Activated naive CD4-positive, alpha-beta T cell treated with anti-CD3 and anti-CD28 coated beads, Interleukin-2, amount 10 ng/mL, durations not matched to agents 7 days and 5 days (primary cell): ENCODE data around the gene XXYLT1.

ENCODE experiments used
- CTCF ChIA-PET: fragments of 350-600 bp; sonication (Branson Sonifier 250); formaldehyde crosslinking; loops from one replicate; lab custom pipeline; 2021; ENCODE audit warnings: antibody characterized with exemption; lab: Charles Lee
- DNase-seq: peaks from one replicate; pipeline ENCODE4 v3.0.0-alpha.2; 2020
- H3K27ac Mint-ChIP-seq: one replicate; pipeline ENCODE4 v1.8.0; 2021; ENCODE audit warnings: mild to moderate bottlenecking, moderate library complexity, mixed read lengths
- H3K27me3 Mint-ChIP-seq: one replicate; pipeline ENCODE4 v1.8.0; 2021; ENCODE audit warnings: mild to moderate bottlenecking, mixed read lengths
- H3K36me3 Mint-ChIP-seq: one replicate; pipeline ENCODE4 v1.8.0; 2021; ENCODE audit warnings: mixed read lengths
- H3K4me1 Mint-ChIP-seq: one replicate; pipeline ENCODE4 v1.8.0; 2021; ENCODE audit warnings: mixed read lengths
- H3K4me3 Mint-ChIP-seq: one replicate; pipeline ENCODE4 v1.8.0; 2021; ENCODE audit warnings: mild to moderate bottlenecking, moderate library complexity, mixed read lengths
- H3K9me3 Mint-ChIP-seq: one replicate; pipeline ENCODE4 v1.8.0; 2021; ENCODE audit warnings: mixed read lengths

XXYLT1 gene

GRCh38 chr3:195072916-195073564 is 197.9 kb downstream of the XXYLT1 start:
- no peaks in the 10 kb centered on the region for H3K9me3 Mint-ChIP-seq
- H3K27me3 Mint-ChIP-seq: no peaks in the 10 kb centered on the region
- no peaks in the 10 kb centered on the region for H3K36me3 Mint-ChIP-seq
- no peak overlapping the region for H3K4me3 Mint-ChIP-seq
- CTCF ChIA-PET: interaction anchor here (1.3 kb wide), 1 partner anchor 390 kb away, joined by 3 read pairs; no protein-coding TSS in a partner anchor
- no peak overlapping the region for H3K27ac Mint-ChIP-seq
- no peaks in the 10 kb centered on the region for H3K4me1 Mint-ChIP-seq
- DNase-seq: no peak

- H3K36me3 Mint-ChIP-seq: no peaks in the 10 kb centered on the region
- no peak for DNase-seq
- CTCF ChIA-PET: no interaction called here
Observed at GRCh38 chr3:195071916-195072820, 198.8 kb downstream of the XXYLT1 start.

DNA sequence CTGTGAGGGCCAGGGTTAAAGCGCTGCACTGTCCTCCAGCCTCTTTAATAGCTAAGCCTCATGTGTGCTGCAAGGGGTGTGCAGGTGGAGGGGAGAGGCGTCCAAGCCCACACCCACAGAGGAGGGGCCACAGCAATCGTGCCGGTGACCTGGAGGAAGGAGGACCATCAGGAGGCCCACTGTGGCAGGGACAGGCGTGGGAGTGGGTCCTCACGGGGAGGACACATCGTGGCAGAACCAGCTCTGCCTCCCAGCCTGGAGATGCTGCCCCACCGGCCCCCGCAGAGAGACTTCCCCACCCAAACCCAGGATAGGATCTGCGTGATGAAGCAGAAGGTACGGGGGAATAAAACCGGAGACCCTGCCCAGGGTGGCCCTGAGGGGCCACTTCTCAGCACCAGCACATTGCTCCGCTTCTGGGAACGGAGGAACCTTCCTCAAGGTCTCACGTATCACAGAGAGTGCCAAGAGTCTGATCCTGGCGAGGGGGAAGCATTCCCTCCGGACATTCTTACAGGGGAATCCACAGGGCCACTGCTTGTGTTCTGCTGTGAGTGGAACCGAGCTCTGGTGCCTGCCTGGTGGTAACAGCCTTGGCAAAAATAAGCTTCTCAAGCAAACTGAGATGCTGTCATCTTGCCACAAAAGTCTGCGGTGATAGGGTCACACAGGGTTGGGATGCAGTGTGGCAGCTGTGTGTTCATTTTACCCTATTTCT is 199.8 kb downstream of the XXYLT1 start:
- no peaks in the 10 kb centered on the region for H3K9me3 Mint-ChIP-seq
- H3K4me3 Mint-ChIP-seq: no peak overlapping the region
- no peaks in the 10 kb centered on the region for H3K4me1 Mint-ChIP-seq
- CTCF ChIA-PET: no interaction called here
- H3K36me3 Mint-ChIP-seq: no peaks in the 10 kb centered on the region
- DNase-seq: no peak
- no peaks in the 10 kb centered on the region for H3K27me3 Mint-ChIP-seq
- H3K27ac Mint-ChIP-seq: no peak overlapping the region

More at GRCh38 chr3:195071916-195072820, 198.8 kb downstream of the XXYLT1 start:
- Mint-ChIP-seq H3K4me3 (no peak overlapping the region), H3K4me1 (no peaks in the 10 kb centered on the region), H3K27me3 (no peaks in the 10 kb centered on the region), H3K9me3 (no peaks in the 10 kb centered on the region), H3K27ac (no peak overlapping the region)

- Mint-ChIP-seq H3K4me3 (no peak overlapping the region), H3K27me3 (no peaks in the 10 kb centered on the region), H3K36me3 (no peaks in the 10 kb centered on the region), H3K4me1 (no peaks in the 10 kb centered on the region), H3K27ac (no peak overlapping the region), H3K9me3 (no peaks in the 10 kb centered on the region)
- DNase-seq: no peak
- CTCF ChIA-PET: no interaction called here
Observed at GRCh38 chr3:195070336-195070735, 200.6 kb downstream of the XXYLT1 start.

DNA sequence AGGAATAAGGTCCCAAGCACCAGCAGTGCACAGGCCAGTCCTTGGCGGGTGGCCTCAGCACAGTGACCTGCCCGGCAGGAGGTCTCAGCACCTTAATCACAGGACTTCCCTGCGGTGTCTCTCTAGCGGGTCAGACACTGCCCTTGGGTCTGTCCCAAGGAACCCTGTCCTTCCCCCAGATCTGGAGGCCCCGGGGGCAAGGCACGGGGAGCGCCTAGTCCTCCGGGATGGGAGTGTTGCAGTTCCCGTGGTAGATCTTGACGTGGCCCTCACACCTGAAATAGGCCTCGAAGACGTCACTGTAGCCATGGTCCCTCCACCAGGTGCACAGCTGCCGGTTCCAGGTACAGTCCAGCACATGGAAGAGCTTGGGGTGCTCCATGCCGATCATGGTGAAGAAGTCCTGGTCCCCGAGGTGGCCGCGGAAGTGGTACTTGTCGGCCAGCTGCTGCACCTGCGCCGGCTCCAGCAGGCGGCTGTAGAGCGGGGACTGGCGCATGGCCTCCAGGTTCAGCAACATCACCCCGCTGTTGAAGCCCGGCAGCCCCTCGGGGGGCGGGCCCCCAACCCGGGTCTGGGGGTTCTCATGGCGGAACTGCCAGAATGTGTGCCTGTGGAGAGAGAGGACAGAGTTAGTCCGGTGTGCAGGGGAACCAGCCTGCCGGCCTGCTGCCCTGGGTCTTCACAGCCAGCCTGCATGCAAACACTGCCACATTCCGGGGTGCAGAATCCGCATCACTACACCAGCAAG is 201.3 kb downstream of the XXYLT1 start:
- Mint-ChIP-seq H3K9me3 (no peaks in the 10 kb centered on the region), H3K4me3 (no peak overlapping the region), H3K27me3 (no peaks in the 10 kb centered on the region), H3K27ac (no peak overlapping the region), H3K36me3 (no peaks in the 10 kb centered on the region), H3K4me1 (no peaks in the 10 kb centered on the region)
- CTCF ChIA-PET: no interaction called here
- DNase-seq: no peak

DNA sequence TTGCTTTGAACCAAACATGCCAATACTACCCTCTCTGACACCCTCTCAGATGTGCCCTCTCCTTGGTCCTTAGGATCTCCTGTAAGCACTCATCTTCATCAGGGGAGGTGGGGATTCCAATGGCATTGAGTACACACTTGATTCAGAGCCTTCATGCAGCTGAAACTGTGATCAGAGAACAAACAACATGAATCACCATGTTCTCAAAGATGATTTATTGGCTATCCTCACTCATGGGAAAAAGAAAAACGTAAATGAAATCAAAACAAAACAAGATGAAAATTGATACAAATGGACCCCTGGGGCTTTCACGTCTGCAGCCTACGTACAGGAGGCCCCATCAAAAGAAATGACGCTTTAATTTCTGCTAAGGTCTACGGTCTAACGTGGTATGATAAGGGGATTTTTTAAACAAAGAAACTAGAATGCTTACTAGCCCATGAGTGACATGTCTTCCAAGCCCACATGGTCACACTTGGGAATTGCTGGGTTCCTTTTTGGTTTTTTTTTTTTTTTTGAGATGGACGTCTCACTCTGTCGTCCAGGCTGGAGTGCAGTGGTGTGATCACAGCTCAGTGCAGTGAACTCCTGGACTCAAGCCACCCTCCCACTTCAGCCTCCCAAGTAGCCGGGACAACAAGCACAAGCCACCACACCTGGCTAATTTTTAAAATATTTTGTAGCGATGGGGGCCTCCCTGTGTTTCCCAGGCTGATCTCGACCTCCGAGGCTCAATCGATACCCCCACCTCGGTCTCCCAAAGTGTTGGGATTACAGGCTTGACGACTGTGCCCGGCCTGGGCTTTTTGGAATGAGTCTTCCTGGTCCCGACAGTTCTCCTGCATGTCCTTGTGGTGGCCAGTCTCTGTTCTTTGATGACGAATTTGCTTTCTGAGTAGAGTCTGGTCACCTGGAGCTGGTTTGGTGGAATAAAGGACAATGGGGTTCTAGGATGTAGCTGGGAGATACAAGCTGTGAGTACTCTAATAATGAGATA is 202.6 kb downstream of the XXYLT1 start:
- Mint-ChIP-seq H3K27ac (no peak overlapping the region), H3K9me3 (no peaks in the 10 kb centered on the region), H3K4me3 (no peak overlapping the region), H3K4me1 (no peaks in the 10 kb centered on the region), H3K27me3 (no peaks in the 10 kb centered on the region), H3K36me3 (no peaks in the 10 kb centered on the region)
- CTCF ChIA-PET: no interaction called here
- no peak for DNase-seq

GRCh38 chr3:195066441-195066841 is 204.5 kb downstream of the XXYLT1 start:
- Mint-ChIP-seq H3K27ac (no peak overlapping the region), H3K36me3 (no peaks in the 10 kb centered on the region), H3K4me3 (no peak overlapping the region), H3K4me1 (no peaks in the 10 kb centered on the region), H3K9me3 (no peaks in the 10 kb centered on the region), H3K27me3 (no peaks in the 10 kb centered on the region)
- CTCF ChIA-PET: interaction anchor here (0.7 kb wide), 1 partner anchor 1630 kb away, joined by 3 read pairs; no protein-coding TSS in a partner anchor
- DNase-seq: no peak

DNA sequence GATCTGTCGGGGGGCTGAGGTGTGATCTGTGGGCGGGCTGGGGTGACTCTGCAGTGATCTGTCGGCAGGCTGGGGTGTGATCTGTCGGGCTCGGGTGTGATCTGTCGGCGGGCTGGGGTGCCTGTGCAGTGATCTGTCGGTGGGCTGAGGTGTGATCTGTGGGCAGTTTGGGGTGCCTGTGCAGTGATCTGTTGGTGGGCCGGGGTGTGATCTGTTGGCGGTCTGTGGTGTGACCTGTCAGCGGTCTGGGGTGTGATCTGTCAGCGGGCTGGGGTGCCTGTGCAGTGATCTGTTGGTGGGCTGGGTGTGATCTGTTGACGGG is 205.1 kb downstream of the XXYLT1 start:
- Mint-ChIP-seq H3K27me3 (no peaks in the 10 kb centered on the region), H3K27ac (no peak overlapping the region), H3K9me3 (no peaks in the 10 kb centered on the region), H3K4me1 (no peaks in the 10 kb centered on the region), H3K4me3 (no peak overlapping the region), H3K36me3 (no peaks in the 10 kb centered on the region)
- CTCF ChIA-PET: no interaction called here
- DNase-seq: no peak

GRCh38 chr3:195065142-195065863 is 205.7 kb downstream of the XXYLT1 start:
- H3K4me3 Mint-ChIP-seq: no peak overlapping the region
- no peaks in the 10 kb centered on the region for H3K4me1 Mint-ChIP-seq
- CTCF ChIA-PET: no interaction called here
- DNase-seq: no peak
- no peaks in the 10 kb centered on the region for H3K9me3 Mint-ChIP-seq
- no peak overlapping the region for H3K27ac Mint-ChIP-seq
- H3K27me3 Mint-ChIP-seq: no peaks in the 10 kb centered on the region
- no peaks in the 10 kb centered on the region for H3K36me3 Mint-ChIP-seq

DNA sequence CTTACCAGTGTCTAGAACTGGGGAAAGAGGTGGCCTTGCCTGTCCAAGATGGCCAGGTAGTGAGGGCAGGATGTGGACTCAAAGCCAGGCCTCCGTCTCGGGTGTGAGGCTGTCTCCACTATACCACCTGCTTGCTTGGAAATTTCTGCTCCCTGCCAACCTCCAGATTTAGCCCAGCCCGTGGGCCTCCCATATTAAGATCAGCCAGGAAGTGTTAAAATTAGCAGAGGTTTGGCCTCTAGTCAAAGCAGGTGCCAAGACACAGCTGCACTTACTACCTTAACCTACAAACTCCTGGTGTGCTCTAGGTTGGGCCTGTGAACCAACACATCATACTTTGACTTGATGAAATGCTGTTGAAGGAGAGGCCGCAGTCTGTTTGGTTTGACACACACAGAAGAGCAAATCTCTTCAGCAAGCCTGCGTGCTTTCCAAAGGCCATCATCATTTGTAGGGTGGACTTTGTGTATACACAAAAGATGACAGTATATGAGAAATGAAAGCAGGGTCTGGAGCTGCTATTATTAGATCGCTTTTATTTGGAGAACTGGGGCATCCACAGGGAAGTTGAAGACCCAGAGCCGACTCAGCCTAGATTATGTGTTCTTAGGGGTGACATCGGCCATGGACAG is 206.5 kb downstream of the XXYLT1 start:
- Mint-ChIP-seq H3K9me3 (no peaks in the 10 kb centered on the region), H3K36me3 (no peaks in the 10 kb centered on the region), H3K27ac (no peak overlapping the region), H3K4me3 (no peak overlapping the region), H3K4me1 (no peaks in the 10 kb centered on the region), H3K27me3 (no peaks in the 10 kb centered on the region)
- DNase-seq: no peak
- CTCF ChIA-PET: no interaction called here

DNA sequence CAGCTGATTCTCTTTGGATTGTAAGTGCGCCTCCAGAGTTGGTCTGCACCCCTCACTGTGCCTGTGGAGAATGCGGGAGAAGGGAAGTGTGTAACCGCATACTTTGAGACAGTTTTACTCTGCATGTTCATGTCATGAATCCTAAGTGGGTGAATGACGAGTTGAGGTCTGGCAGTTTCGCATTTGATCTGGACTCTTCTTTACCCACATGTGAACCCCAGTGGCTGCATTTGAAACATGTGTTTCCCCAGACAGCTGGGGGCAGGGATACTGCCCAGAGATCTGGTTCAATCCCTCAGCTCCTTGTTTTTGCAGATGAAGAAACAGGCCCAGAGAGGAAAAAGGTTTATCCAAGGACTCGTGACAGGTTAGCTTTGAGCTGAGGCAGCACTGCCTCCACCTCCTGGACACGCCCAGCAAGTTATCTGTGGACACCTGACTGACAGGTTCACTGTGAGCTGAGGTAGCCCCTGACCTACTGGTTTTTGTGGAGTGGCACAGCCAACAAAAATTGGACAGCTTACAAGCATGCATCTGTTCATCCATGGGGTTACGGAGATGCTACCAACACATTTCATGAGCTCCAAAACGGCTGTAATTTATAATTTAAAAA is 207.3 kb downstream of the XXYLT1 start:
- no peak for DNase-seq
- no peak overlapping the region for H3K27ac Mint-ChIP-seq
- CTCF ChIA-PET: no interaction called here
- H3K27me3 Mint-ChIP-seq: peaks cover 7% of the 10 kb centered on the region
- no peak overlapping the region for H3K4me3 Mint-ChIP-seq
- H3K36me3 Mint-ChIP-seq: no peaks in the 10 kb centered on the region
- H3K9me3 Mint-ChIP-seq: no peaks in the 10 kb centered on the region
- no peaks in the 10 kb centered on the region for H3K4me1 Mint-ChIP-seq

DNA sequence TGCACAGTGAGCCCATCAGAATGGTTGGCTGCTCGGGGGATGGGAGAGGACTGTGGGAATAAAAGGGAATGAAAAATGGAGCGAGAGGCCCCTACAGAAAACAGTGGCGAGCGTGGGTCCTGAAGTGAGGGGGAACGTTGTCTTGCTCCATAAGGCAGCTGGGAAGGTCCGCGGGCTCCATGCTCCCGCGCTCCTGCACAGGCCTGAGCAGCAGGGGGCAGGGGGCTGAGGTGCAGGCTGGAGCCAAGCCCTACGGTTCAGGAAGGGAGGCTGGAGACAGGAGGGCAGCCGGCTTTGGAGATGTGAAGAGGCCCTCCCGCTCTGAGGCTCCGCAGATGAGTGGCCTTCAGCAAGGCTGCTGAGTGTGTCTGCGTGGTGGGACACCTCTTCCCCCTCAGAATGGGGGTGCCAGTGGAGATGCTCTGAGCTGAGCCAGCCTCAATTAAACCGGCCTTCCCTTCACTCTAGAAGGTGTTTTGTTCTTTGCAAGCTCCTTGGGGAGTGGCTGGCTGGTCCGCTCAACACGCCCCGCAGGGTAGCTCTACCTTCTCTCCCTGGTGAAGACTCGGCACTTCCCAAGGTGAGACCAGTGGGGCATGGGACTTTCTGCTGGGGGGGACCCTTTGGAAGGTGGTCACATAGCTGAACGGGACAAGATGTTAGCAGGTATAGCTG is 208.0 kb downstream of the XXYLT1 start:
- DNase-seq: no peak
- H3K9me3 Mint-ChIP-seq: no peaks in the 10 kb centered on the region
- H3K4me3 Mint-ChIP-seq: no peak overlapping the region
- CTCF ChIA-PET: no interaction called here
- H3K27me3 Mint-ChIP-seq: peaks cover 9% of the 10 kb centered on the region
- no peaks in the 10 kb centered on the region for H3K36me3 Mint-ChIP-seq
- no peak overlapping the region for H3K27ac Mint-ChIP-seq
- H3K4me1 Mint-ChIP-seq: no peaks in the 10 kb centered on the region
